ENCODE results near the gene CHST11. TPM values are rescaled to one million over a fixed set of nuclear protein-coding genes. Genes with fewer than 3 reads are reported as not detected.
"Not testable (repeated sequence)": the region's sequence is repeated elsewhere in the genome, so short reads cannot be mapped to it uniquely, and the experiment has no call there.

CHST11 gene
- total and polyA plus RNA-seq, 3 donors from 2014 or later = 5.1 to 36.9 (median 23.9) TPM

GRCh38 chr12:104805186-104805585, 348.4 kb downstream of the CHST11 start:
- Histone ChIP-seq H3K36me3 (ENCODE audit: low read depth, missing control alignments) (no peaks in the 10 kb centered on the region), H3K9me3 (no peaks in the 10 kb centered on the region), H3K27me3 (no peaks in the 10 kb centered on the region), H3K27ac (no peak overlapping the region), H3K4me1 (no peaks in the 10 kb centered on the region), H3K4me3 (no peak overlapping the region)
- TF ChIP-seq POLR2A (IDR thresholded peaks at IDR 0.05) (no peak), CTCF (IDR thresholded peaks at IDR 0.05) (no peak)
- intact Hi-C loops (cut with DNase I; ENCODE audit: low total_unique reads) = no loop called here
- WGBS, 2 donors = 87 to 89% methylated on average over 4 of the region's 4 CpGs
- DNase-seq = no peak

GRCh38 chr12:104806194-104806593, 349.4 kb downstream of the CHST11 start:
- H3K4me1 ChIP-seq; H3K9me3 ChIP-seq; H3K4me3 ChIP-seq; intact Hi-C loops (cut with DNase I; ENCODE audit: low total_unique reads); DNase-seq; H3K36me3 ChIP-seq (ENCODE audit: low read depth, missing control alignments); H3K27ac ChIP-seq; H3K27me3 ChIP-seq: not testable (repeated sequence)
- 84 to 92% methylated on average over 4 of the region's 4 CpGs for WGBS, 2 donors

GRCh38 chr12:104809251-104809650, 352.5 kb downstream of the CHST11 start:
- no peak for TF ChIP-seq CTCF (IDR thresholded peaks at IDR 0.05)
- TF ChIP-seq POLR2A (IDR thresholded peaks at IDR 0.05) = no peak
- intact Hi-C loops (cut with DNase I; ENCODE audit: low total_unique reads) = no loop called here
- Histone ChIP-seq H3K36me3 (ENCODE audit: low read depth, missing control alignments) (no peaks in the 10 kb centered on the region), H3K4me3 (no peak overlapping the region), H3K27me3 (no peaks in the 10 kb centered on the region), H3K9me3 (no peaks in the 10 kb centered on the region), H3K27ac (no peak overlapping the region), H3K4me1 (no peaks in the 10 kb centered on the region)
- 82 to 93% methylated on average over 3 of the region's 3 CpGs for WGBS, 2 donors
- DNase-seq = no peak

- H3K27ac ChIP-seq = no peak overlapping the region
- intact Hi-C loops (cut with DNase I; ENCODE audit: low total_unique reads) = no loop called here
- no peak overlapping the region for H3K4me3 ChIP-seq
- no peak for DNase-seq
- H3K36me3 ChIP-seq (ENCODE audit: low read depth, missing control alignments) = no peaks in the 10 kb centered on the region
- H3K9me3 ChIP-seq = no peaks in the 10 kb centered on the region
- 85 to 89% methylated on average over 4 of the region's 4 CpGs for WGBS, 2 donors
- TF ChIP-seq CTCF (IDR thresholded peaks at IDR 0.05) (no peak), POLR2A (IDR thresholded peaks at IDR 0.05) (no peak)
- H3K4me1 ChIP-seq = no peaks in the 10 kb centered on the region
- no peaks in the 10 kb centered on the region for H3K27me3 ChIP-seq
Observed at GRCh38 chr12:104809706-104810385, 353.1 kb downstream of the CHST11 start.

Small RNA genes lying within 50 kb of the gene (microRNA-seq; reads per million reads assigned to microRNA genes)
- gene MIR3922 (ENCODE audit: borderline number of aligned reads in 2 of 2, borderline replicate concordance in 1 of 2) = 0 reads per million in 2 donors

Small RNA genes lying within 50 kb of the gene (small RNA-seq; reads per million reads assigned to genes)
- 0 reads per million in 2 donors for gene MIR3922

Other genes with a start within 250 kb of the CHST11 start
- 100 to 1,000 TPM in 1 of 2 donors, 10 to 100 TPM in 1; 96.2 to 110 TPM for gene TXNRD1, start 241.2 kb upstream of the CHST11 start, total RNA-seq
- 67.8 TPM for gene TXNRD1, start 241.2 kb upstream of the CHST11 start, polyA plus RNA-seq (ENCODE audit: insufficient read depth, low read depth, low replicate concordance)
- gene EID3, start 153.2 kb upstream of the CHST11 start, total RNA-seq = 10 to 100 TPM; 59.3 to 63.0 TPM
- 139 TPM for gene EID3, start 153.2 kb upstream of the CHST11 start, polyA plus RNA-seq (ENCODE audit: insufficient read depth, low read depth, low replicate concordance)